Medulla oblongata (tissue), 1 donor: ENCODE measurements around the gene NUP214.
"Not testable (repeated sequence)": the region's sequence is repeated elsewhere in the genome, so short reads cannot be mapped to it uniquely, and the experiment has no call there.

Experiments
- DNase-seq: peaks from one replicate; pipeline ENCODE4 v3.0.0-alpha.2; 2015; ENCODE audit errors: extremely low spot score

The NUP214 gene

DNA sequence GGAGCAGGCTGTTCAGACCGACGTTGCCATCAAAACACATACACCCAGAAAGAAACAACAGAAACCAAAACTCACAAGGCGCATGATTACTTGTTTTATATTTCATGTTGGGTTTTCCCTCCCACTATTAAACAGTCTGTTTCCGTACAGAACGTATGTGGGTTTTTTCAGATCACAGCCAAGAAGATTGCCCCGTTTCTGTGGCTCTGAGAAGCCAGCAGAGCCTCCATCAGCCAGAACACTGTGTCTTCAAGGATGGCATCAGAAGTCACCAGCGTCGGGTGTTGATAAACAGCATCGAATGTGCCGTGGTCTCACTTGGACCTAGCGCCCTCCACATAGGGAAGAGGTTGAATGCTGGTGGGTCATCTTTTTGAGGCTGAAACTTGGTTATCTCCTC is 108.2 kb downstream of the NUP214 start:
- DNase-seq: no peak

DNA sequence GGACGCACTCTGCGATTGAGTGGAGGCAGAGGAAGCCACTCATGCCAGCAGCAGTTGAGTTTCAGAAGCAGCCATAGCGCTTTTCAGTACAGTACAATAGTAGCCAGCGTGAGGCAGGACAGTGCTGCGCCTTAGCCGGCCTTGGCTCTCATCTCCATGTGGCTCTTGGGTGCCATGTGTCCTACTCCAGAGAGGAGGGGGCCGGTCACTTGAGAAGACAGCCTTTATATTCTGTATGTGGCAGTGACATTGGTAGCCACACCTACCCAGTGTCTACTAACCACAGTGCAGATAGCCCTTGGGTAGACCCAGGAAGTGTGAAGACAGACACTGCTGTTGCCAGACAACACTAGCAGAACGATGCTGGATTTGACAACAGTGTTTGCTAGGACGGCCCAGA is 108.6 kb downstream of the NUP214 start:
- no peak for DNase-seq

DNA sequence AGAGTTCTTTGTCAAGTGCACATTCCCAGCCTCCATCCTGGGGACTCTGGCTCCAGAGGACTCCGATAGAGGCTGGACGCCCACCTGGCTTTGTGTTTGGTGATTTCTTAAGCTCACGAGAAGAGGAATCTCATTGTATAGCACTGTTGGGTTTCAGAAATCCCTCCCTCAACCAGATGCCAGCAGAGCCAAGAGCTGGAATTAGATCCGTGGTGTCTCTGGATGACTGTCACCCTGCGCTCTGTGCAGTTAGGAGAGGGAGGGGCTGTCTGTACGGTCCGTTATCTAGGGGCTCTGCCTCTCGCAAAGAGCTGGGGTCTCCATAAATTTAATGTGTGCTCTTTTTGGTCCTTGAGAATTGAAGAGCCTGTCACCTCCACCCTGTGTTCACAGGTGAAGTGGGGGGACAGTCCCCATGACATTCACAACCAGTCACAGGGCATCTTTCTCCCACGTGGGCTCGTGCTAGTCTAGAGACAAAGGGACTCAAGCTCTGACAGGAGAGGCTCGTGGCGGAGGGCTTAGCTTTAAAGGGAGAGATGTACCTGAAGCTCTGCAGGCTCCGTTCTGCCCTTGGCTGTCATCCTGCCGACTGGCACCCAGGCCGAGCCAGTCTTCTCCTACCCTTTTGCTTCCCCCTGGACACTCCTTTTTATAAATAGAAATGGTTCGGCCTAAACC is 109.6 kb downstream of the NUP214 start:
- no peak for DNase-seq

DNA sequence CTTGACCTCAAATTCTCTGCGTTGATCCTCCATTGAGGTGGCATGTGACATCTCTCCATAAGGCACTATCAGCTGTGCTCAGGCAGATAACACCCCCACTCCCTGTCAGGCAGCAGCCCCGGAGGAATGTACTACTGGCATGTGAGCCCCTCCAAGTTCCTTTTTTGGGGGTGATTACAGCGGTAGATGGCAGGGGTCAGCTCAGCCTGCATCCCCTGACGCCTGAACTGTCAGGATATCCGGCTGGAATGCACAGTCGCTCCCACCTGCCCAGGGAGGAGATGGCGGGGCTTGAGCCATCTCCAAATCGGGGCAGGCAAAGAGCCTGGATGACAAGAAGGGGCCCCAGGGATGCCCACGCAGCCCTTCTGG is 110.1 kb downstream of the NUP214 start:
- DNase-seq: no peak

DNA sequence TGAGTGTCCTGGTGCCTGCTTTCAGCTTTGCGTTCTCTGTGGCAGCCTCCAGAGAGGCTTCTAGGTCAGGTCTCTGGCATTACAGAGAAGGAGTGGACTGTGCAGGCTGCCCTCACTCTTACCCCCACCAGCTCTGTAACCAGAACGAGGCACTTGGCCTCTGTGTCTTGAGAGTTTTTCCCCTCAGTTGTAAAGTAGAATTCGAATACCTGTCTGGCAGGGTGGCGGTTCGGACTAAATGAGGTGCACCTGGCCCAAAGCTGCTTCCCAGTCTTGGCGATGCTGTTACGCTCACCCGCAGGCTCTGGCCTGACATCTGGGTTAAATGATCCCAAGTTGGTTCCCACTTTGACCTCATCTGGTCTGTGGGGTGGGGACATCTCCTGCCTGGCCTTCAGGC is 110.8 kb downstream of the NUP214 start:
- no peak for DNase-seq

DNA sequence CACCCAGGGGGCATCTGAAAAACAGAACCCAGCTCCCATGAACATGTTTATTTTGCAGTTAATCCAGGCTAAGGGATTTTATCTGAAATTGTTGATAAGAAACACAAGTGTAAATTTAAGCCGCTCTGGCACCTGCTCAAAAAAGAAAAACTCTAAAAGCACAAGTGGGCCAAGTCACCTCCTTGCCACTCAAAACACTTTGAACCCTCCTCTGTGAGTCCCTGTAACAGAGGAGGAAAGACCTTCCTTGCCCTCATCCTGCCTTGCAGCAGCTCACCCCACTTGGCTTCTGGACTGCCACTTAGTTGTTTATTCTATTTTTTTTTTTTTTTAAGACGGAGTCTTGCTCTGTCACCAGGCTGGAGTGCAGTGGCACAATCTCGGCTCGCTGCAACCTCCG is 111.4 kb downstream of the NUP214 start:
- no peak for DNase-seq

DNA sequence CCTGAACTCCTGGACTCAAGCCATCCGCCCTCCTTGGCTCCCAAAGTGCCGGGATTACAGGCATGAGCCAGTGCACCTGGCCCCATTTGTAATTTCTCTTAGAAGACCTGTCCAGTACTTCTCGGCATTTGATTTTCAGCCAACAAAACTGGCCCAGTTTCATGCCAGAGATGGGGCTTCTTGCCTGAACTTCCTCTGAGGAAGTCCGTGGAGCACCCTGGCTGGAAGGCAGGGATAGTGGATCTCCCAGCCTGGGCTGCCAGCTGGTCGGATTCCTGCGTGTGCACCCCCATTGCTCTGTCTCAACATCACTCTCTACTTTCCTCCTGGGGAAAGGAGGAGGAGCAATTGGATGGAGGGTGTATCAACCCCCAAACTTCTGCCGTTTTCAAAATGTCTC is 111.9 kb downstream of the NUP214 start:
- no peak for DNase-seq

DNA sequence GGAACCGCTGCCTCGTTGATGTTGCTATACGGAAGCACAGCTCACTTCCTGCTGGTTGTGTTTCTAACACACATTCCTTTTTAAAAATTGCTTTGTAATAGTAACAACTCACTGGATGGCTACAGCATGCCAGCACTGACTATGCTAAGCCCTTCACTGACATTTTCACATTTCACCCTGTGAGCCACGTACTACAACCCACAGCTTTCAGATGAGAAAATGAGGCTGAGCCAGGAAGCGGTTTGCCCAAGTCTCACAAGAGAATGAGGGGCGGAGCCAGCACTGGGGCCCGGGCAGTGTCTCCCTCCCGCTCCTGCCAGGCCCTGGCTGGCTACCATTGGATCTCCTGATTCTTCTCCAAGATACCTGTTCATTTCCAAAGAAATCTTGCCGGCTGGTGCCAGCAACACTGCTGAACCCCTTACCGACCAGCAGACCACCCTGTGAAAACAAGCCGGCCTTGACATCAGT is 112.6 kb downstream of the NUP214 start:
- peak; percentile 76 for DNase-seq

DNA sequence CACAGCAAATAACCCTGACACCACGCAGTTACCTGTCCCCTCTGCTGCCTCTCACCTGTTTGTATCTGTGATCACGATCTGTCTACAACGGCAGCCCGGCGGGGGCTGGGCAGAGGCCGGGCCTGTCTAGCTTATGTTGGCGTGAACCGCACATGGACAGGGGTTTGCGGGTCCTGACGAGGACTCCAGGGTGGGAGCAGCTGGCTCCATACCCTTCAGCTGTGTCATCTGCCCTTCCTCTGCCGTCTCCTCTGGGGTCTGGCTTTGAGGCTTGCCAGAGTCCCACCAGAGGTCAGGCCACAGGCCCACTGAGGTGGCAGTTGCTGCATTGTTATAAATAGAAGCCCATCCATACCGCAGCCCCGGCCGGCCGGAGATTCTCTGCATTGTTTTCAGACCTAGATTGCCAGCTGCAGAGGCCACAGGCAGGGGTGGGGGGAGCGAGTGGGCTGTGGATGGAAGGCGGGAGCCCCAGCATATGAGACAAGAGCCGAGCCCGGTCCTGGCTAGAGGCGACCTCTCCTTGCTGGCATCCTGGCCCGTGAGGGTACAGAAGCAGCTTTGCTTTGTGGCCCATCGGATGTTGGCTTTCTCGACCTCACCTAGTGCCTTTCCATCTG is 113.1 kb downstream of the NUP214 start:
- DNase-seq: no peak

DNA sequence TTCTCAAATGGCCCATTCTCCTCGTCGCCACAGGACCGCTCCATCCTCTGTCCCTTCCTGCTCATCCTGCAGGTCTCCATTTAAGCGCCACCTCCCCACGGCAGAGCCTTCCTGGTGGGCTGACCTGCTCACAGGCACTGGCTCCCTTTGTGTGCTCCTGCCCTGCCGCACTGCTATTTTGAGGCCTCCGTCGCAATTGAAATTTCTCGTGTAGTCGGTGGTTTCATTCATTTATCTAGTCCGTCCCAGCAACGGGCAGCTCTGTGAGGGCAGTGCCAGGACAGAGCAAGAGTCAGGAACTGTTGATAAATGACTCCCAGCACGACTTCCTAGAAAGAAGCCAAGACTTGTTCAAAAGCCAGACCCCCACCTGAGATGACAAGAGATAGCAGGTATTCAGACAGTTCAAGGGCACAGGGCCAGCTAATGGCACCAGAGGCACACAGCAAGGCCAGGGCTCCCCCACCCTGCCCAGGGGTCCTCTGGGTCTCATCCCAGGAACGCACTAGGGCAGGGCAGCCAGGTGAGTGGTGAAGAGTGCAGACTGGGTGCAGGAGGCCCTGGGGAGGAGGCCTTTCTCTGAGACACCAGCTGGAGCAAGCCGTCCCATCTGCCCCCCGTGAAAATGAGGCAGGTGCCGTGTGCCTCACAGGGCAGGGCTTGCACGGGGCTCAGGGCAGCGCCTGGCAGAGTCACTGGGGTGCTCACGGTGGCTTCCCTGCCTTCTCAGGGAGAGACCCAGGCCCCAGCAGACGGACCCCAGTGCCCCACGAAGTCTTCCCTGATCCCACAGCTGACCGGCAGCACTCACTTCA is 114.0 kb downstream of the NUP214 start:
- DNase-seq: no peak

DNA sequence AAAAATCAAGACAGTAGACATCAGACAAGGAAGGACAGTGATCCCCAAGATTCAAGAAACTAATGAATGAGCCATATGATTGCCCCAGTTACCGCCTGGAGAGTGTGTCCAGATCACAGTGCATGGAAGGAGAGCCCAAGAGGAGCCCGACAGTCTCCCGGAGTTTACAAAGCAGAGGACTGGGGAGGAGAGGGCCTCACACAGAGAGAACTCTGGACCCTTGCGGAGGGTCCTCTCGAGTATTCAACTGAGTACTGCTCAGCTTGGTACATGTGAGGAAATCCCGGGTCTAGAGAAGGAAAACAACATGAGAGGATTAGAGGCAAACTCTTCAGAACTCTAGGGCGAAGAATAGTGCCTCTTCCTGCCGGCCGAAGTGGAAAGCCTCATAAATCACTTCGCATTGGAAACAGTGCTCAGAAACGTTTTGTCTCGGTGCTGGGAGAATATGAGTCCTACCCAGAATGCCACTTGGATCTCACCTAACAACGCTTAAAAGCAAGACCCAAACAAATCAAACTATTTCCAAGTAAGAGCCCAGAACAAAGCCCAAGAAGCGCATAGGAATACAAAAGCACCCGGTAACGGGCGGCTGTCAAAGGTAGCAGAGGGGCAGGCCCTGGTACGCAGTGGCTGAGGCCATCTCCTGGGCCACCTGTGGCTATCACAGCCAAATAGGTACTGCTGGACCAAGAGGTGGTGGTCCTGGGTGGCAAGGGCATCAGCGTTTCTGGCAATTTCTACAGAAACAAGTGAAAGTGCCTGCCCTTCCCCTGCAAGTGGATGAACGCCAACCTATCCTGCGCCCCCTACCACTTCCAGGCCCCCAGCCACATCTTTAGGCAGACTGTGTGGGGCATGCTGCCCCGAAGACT is 114.9 kb downstream of the NUP214 start:
- DNase-seq: no peak

DNA sequence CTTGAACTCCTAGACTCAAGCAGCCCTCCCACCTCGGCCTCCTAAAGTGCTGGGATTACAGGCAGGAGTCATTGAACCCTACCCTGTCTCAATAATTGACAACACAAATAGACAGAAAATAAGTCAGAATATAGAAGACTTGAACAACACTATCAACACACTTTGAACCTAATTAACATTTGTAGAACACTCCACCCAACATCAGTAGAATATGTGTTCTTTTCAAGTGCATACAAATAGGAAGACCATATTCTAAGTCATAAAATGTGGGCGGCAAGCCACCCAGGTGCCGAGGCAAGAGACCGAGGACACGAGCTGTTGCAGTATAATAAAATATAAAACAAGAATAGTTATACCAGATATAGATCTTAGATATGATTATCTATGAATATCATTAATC is 118.9 kb downstream of the NUP214 start:
- DNase-seq: not testable (repeated sequence)

DNA sequence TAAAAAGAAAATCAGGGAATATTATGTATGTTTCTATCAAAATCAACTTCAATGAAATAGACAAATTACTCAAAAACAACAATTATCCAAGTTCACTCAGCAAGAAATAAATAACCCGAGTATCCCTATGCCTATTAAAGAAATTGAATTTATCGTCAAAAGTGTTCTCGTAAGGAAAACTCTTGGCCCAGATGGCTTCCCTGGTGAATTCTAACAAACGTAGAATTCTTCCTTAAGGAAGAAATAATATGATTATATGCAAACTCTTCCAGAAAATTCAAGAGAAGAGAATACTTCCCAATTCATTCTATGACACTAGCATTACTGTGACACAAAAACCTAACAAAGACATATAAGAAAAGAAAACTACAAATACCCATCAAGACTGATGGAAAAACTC is 121.2 kb downstream of the NUP214 start:
- no peak for DNase-seq

DNA sequence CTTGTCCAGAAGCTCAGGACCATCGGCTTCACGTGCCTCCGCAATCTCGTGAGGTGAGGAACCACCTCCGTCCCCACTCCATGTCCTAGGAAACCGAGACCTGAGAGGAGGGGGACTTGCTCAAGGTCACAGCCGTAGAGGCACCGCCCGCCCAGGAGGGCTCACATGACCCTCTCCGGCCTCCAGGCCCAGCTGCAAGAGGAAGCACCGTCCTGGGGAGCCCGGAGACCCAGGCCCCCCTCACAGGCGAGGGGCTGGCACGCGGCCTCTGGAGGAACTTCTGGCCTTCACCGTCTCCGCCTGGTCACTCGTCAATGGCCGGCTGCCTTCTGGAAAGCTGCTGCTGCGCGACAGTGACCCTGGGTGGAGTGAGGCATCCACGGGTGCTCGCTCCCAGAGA is 126.7 kb downstream of the NUP214 start:
- no peak for DNase-seq

DNA sequence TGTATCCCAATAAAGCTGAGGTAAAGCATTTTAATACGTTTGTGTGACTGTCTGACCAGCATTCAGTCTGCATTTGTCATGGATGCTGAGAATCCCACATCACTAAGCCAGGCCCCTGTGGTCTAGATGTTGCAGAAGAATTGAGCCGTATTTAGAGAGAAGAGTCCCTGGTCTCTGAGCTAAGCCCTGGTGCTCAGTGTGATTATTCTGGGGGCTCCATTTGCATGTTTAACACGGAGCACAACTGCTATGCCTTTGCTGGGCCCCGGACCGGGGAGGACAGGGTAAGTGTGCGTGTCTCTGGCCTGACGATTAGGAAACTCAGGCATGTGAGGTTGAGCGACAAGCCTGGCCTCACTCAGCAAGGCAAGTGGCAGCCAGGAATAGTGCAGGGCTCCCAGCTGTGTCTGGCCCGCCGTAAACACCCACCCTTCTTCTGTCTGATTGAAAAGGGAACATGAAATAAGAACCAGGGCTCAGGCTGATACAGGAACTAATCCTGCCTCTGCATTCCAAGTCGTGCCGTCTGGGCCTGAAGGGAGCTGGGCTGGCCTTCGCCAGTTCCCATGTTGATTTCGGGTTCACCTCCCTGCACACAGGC is 128.6 kb downstream of the NUP214 start:
- peak; percentile 79 for DNase-seq

DNA sequence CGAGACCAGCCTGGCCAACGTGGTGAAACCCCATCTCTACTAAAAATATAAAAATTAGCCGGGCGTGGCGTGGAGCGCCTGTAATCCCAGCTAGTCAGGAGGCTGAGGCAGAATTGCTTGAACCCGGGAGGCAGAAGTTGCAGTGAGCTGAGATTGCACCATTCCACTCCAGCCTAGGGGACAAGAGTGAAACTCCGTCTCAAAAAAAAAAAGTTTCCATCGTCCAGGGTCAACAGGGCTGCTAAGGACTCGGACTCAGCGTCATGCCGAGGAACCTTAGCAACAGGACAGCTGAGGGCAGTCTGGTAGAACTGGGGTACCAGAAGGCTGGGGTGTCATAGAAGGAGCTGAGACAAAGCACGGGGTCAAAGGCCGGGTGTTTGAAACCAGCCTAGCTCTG is 129.2 kb downstream of the NUP214 start:
- DNase-seq: no peak

DNA sequence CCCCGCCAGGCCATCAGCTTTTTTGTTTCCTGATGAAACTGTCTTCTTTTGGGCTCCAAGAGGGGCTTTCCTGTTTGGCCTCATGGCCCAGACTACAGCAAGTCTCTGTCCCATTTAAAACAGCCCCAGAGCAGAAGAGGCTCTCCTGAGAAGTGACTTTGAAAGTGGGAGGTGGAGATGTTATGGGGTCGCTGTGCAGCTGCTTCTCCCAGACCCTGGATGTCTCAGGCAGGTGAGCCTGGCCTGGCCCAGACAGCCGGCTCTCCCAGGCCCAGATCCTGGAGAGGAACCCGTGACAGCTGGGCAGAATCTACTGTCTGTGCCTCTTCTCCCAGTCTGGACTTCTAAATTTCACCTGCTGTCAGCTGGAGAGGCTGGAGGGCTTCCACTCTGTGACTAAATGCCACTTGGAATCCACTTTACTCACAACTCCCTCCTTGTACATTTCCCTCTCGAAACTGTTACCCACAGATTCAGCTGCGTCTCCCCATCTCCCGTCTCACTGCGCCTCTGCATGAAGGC is 130.4 kb downstream of the NUP214 start:
- DNase-seq: no peak

DNA sequence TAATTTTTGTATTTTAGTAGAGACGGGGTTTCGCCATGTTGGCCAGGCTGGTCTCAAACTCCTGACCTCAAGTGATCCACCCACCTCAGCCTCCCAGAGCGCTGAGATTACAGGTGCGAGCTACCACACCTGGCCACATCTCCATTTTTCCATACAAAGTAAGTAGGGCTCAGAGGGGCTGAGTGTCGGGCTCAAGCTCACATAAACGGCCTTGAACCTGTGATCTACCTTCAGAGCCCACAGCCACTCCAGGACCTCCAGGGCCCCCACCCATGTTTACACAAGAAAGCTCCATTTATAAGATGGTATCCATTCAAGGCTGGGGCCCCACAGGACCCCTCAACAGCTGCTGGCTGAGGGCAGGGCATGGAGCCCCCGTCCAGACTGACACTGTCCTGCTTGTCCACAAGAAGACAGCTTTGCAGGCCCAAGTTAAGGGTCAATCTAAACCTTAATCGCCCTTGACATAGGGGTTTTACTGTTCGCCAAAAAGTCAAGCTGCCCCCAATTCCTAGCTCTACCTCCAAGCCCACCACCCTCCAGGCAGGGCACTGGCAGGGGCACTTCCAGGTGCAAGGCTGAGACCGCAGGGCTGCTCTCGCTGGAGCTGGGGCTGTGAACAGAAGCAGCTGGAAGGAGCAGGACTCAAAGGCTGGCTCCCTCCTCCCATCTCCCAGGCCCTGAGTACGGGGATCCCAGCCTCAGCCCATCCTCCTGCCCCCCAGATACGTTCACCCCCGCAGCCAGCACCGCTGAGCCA is 132.1 kb downstream of the NUP214 start:
- DNase-seq: no peak

DNA sequence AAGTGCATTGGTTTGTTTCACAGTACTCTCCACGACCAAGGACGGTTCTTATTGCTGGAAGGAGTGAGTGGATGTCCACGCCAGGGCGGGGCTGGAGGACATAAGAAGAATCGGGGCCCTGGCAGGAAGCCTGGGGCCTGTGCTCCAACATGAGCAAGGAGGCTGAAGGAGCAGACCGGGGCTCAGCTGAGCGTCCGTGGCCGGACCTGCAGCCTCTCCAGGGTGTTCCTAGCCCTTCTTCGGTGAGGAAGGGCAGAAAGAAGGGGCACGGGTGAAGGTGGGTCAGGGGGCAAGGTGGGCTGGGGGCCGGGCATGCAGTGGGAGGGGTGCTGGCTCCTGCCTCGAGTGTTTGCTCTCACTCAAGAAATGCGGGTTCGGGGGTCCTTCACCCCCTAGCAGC is 132.8 kb downstream of the NUP214 start:
- DNase-seq: no peak

DNA sequence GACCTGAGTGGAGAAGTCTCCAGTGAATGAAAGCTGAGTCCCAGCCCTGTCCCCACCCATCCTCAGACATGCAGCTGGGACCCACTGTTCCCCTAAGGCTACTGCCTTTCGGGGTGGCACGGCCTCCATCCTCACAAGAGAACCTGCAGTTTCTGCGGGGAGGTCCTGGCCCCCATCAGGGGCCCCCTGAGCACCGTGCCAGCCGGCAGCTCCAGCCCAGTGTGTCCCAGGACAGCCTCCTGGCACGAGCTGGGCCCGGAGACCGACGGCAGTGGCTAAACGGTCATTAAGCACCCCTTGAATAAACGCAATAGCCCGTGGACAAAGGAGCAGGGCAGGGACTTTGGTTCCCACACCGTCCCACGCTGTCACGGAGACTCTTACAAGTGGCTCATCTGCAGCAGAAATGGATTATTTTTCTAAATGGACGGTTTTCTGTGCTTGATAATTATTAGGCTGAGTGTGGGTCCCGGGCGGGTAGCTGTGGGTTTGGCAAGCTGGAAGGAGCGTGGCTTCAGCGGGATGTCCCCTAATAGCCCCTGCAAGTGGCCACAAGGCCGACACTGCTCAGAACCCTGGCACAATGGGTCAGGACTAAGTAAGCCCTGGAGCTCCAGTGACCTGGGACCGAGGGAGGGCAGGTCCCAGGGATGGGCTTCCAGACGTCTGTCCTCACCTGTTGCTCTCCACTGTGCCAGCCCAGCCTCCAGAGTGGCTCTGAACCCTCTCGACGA is 133.5 kb downstream of the NUP214 start:
- DNase-seq: no peak
